ENCODE measurements around the gene SUGP2.

SUGP2 gene

DNA sequence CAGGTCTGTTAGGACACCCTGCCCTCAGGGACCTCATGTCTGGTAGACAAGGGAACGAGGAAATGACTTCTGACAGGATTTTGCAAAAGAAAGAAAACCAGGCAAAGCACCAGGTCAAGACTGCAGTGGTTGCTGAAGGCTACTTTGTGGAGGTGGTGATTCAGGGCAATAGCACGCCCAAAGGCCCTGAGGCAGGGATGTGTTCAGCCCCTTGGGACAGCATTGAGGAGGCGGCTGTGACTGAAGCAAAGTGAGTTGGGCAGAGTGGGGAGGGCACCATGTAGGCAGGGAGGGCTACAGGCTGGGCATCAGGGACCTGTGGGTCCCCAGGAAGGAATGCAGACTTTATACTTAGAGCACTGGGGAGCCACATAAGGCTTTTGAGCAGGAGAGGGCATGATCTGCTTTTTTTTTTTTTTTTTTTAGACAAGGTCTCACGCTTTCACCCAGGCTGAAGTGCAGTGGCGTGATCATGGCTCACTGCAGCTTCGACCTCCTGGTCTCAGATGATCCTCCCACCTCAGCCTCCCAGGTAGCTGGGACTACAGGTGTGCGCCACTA lies 81.5 kb downstream of the SUGP2 start:
- DNase-seq (ENCODE audit: low spot score), result peak; percentile 32

DNA sequence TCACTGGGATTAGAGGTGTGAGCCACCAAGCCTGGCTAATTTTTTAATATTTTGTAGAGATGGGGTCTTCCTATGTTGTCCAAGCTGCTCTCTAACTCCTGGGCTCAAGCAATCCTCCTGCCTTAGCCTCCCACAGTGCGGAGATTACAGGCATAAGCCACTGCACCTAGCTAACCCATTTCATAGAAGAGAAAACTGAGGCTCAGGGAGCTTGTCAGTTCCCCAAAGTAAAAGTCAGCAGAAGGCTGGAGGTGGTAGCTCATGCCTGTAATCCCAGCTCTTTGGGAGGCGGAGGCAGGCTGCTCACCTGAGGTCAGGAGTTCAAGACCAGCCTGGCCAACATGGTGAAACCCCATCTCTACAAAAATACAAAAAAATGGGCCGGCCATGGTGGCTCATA lies 83.5 kb downstream of the SUGP2 start:
- no peak for DNase-seq (ENCODE audit: low spot score)

DNA sequence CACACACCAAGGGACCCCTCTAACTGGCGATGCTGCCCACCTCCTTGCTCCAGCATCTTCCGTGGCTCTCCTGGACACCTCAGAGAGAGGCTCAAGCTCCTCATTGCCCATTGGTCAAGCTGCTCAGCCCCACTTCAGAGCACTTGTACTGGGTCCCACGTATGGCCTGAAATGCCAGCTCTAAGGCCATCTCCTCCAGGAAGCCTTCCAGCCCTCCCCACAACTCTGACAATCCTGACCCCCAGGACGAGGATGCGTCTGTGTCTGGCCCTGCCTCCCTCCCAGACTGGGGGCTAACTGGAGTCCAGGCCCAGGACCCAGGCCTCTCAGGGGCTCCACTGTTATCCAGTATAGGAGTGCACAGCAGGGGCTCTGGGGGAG lies 84.4 kb downstream of the SUGP2 start:
- no peak for DNase-seq (ENCODE audit: low spot score)

DNA sequence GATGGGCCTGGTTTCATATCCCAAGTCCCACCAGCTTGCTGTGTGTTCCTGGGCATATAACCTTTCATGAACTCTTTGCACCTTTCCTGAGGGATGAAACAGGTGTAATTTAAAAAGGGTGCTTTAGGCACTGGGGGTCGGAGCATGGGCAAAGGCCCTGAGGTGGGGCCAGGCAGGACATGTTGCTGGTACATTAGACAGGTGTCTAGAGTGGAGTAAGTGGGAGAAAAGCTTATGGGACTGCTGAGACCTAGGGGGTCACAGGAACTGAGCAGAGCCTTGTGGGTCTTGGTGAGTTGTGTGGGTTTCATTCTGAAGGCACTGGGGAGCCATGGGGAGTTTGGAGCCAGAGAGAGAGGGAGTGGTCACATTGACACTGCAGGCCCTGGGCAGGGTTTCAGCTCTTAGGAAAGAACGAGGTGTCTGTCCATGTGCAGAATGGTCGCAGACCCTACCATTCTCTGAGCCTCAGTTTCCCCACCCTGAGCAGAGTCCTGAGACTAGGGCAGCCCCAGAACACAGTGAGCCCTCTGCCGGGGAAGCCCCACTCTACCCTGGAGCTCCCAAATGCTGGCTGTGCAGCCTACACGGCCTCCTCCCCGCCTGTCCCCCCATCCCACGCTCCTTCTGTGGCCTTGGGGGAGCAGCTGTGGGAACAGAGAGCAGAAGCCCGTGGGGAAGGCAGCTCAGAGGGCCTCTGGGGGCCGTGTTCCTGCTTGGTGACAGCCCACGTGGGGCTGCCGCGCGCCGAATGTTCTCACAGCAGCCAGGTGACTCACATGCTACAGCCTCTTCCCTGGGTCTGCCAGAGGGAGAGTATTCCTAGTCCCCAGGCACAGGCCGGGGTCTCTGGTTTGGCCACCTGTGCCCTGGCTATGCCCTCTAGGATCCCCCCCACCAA lies 85.0 kb downstream of the SUGP2 start:
- no peak for DNase-seq (ENCODE audit: low spot score)

DNA sequence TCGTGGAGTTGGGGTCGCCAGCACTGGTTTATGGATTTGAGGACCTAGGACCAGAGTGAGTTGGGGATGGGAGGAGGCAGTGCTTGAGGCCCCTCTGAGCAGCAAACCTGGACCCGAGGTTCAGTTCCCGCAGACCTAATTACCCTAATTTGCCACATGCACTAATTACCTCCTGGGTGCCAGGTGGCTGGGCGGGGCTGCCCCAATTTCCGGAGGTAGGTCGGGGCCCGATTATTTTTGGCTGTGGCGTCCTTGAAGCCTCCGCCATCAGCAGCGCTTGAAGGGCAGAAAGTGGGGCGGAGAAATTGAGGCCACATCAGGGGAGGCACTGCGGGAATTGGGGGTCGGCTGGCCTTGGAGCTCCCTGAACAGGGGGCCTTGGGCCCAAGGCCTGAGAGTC lies 86.4 kb downstream of the SUGP2 start:
- DNase-seq (ENCODE audit: low spot score), result no peak

GRCh38 chr19:18946335-18946734 lies 87.0 kb downstream of the SUGP2 start:
- no peak for DNase-seq (ENCODE audit: low spot score)

DNA sequence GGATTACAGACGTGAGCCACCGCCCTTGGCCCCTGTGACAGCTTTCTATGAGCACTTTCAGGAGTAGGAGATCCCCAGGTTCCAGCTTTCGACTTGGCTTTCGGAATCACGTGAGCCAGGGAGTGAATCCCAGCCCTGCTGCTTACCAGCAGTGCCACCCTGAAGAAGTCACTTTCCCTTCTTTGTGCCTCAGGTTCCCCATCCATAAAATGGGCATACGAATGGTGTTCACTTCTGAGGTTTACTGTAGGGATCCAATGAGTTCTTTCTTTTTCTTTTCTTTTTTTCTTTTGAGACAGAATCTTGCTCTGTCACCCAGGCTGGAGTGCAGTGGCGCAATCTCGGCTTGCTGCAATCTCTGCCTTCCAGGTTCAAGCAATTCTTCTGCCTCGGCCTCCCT lies 88.0 kb downstream of the SUGP2 start:
- DNase-seq (ENCODE audit: low spot score), result no peak

DNA sequence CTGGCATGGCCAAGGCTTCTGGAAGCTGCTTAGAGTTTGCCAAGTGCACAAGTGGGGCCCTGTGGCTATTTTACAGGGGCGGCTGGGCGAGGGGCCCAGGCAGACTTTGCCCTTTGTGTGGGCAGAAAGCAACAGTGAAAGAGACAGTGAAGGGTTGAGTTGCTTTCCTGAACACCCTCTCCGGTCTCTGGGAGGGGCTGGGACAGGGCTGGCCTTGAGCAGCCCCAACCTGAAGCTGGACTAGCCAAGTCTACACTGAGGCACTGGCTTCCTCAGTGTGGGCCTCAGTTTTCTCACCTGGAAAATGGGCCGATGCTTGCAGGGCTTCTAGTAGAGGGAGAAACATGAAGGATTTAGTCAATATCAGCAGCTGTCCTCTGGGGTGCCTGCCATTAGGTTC lies 89.9 kb downstream of the SUGP2 start:
- no peak for DNase-seq (ENCODE audit: low spot score)

GRCh38 chr19:18942692-18943091 lies 90.6 kb downstream of the SUGP2 start:
- DNase-seq (ENCODE audit: low spot score), result no peak

- no peak for DNase-seq (ENCODE audit: low spot score)
These were observed 91.5 kb downstream of the SUGP2 start for GRCh38 chr19:18941628-18942354.
